GM21367 (cell line): ENCODE measurements around the gene KLHL11.
"Not testable (repeated sequence)": the region's sequence is repeated elsewhere in the genome, so short reads cannot be mapped to it uniquely, and the experiment has no call there.

Experiments used
- ATAC-seq: cut with Tn5 transposase; IDR thresholded peaks from one replicate; pipeline ENCODE4 v1.9.1; 2021; ENCODE audit not compliant: unreplicated experiment

The KLHL11 gene

GRCh38 chr17:41837761-41838538 lies 27.3 kb downstream of the KLHL11 start, which contains the start of gene KLHL10:
KLHL10 (plus strand) TSS chr17:41837825; CDS start chr17:41837933, 108 bp downstream.
- ATAC-seq = no peak

GRCh38 chr17:41836550-41837196 lies 28.6 kb downstream of the KLHL11 start:
- no peak for ATAC-seq

- peak; percentile 48 for ATAC-seq
Observed at GRCh38 chr17:41835800-41836549, 29.2 kb downstream of the KLHL11 start, which contains the start of gene NT5C3B. NT5C3B (minus strand) TSS chr17:41836232; CDS start chr17:41836193, 39 bp downstream.

- ATAC-seq = peak; percentile 24
Observed at GRCh38 chr17:41835214-41835799, 29.9 kb downstream of the KLHL11 start.

- ATAC-seq = not testable (repeated sequence)
Observed at GRCh38 chr17:41829961-41830360, 35.3 kb downstream of the KLHL11 start.

- ATAC-seq = no peak
Observed at GRCh38 chr17:41825175-41825845, 39.9 kb downstream of the KLHL11 start.

- ATAC-seq = no peak
Observed at GRCh38 chr17:41824086-41824485, 41.1 kb downstream of the KLHL11 start.

- ATAC-seq = no peak
Observed at GRCh38 chr17:41823580-41823979, 41.6 kb downstream of the KLHL11 start.

GRCh38 chr17:41823141-41823524 lies 42.1 kb downstream of the KLHL11 start:
- no peak for ATAC-seq

- ATAC-seq = no peak
Observed at GRCh38 chr17:41822216-41823140, 42.7 kb downstream of the KLHL11 start.

GRCh38 chr17:41821776-41822175 lies 43.4 kb downstream of the KLHL11 start:
- no peak for ATAC-seq

GRCh38 chr17:41818024-41818423 lies 47.2 kb downstream of the KLHL11 start:
- ATAC-seq = no peak

- ATAC-seq = no peak
Observed at GRCh38 chr17:41816637-41817320, 48.4 kb downstream of the KLHL11 start.

GRCh38 chr17:41814195-41814594 lies 51.0 kb downstream of the KLHL11 start:
- ATAC-seq = no peak

- no peak for ATAC-seq
Observed at GRCh38 chr17:41813699-41814124, 51.5 kb downstream of the KLHL11 start.

- ATAC-seq = no peak
Observed at GRCh38 chr17:41813152-41813680, 52.0 kb downstream of the KLHL11 start.

GRCh38 chr17:41812381-41813151 lies 52.7 kb downstream of the KLHL11 start, which contains the start of gene FKBP10:
FKBP10 (plus strand) TSS chr17:41813004; CDS start chr17:41813035, 31 bp downstream.
- ATAC-seq = no peak
